H1 (cell line): Measurements from ENCODE around the gene CCDC8. TPM values are rescaled to one million over a fixed set of nuclear protein-coding genes. Genes with fewer than 3 reads are reported as not detected.

Experiments
- CTCF ChIA-PET: fragments of 300-600 bp; sonication (Branson Sonifier 250); formaldehyde crosslinking; loops from one replicate; lab custom pipeline; 2021; ENCODE audit not compliant: partially characterized antibody; lab: Charles Lee
- POLR2A ChIA-PET: fragments of 300-600 bp; sonication (Branson Sonifier 250); formaldehyde crosslinking; loops from one replicate; lab custom pipeline; 2021; ENCODE audit warnings: inconsistent platforms; ENCODE audit not compliant: partially characterized antibody; lab: Charles Lee
- DNase-seq, 2 experiments: peaks; one replicate each; pipeline versions ENCODE4 v3.0.0 to v3.0.0-alpha.2; 2010 to 2022; ENCODE audit warnings: low spot score in 2 of 2, low read depth in 1 of 2, mixed read lengths in 1 of 2
- FAIRE-seq: peaks from 2 replicates; lab custom pipeline; 2011; peaks lifted over from hg19 to GRCh38; lab: Jason Lieb, UNC
- H2AFZ ChIP-seq: 2 replicates; pipeline ENCODE4 v1.8.1; 2012; ENCODE audit warnings: low read length, inconsistent platforms
- H2AK5ac ChIP-seq: 2 replicates; pipeline ENCODE4 v1.6.1; 2013; ENCODE audit warnings: low read depth, low read length
- H2BK120ac ChIP-seq: replicated peaks from 2 replicates; pipeline ENCODE3; 2013; ENCODE audit warnings: low read depth, low read length, inconsistent platforms
- H2BK12ac ChIP-seq: 2 replicates; pipeline ENCODE4 v1.6.1; 2013; ENCODE audit warnings: low read depth, low read length
- H2BK15ac ChIP-seq: 2 replicates; pipeline ENCODE4 v1.6.1; 2013; ENCODE audit warnings: low read length
- H2BK20ac ChIP-seq: 2 replicates; pipeline ENCODE4 v1.6.1; 2013; ENCODE audit warnings: low read length
- H2BK5ac ChIP-seq: 2 replicates; pipeline ENCODE4 v1.6.1; 2013; ENCODE audit warnings: low read depth, low read length
- H3K14ac ChIP-seq: 2 replicates; pipeline ENCODE4 v1.6.1; 2013; ENCODE audit warnings: inconsistent platforms; ENCODE audit not compliant: insufficient read length
- H3K18ac ChIP-seq: 2 replicates; pipeline ENCODE4 v1.6.1; 2013; ENCODE audit warnings: low read length; ENCODE audit errors: extremely low read depth
- H3K23ac ChIP-seq: 2 replicates; pipeline ENCODE4 v1.6.1; 2013; ENCODE audit warnings: inconsistent platforms; ENCODE audit not compliant: insufficient read length
- H3K23me2 ChIP-seq: 2 replicates; pipeline ENCODE4 v1.6.1; 2013; ENCODE audit warnings: low read depth, low read length
- H3K27ac ChIP-seq: 2 replicates; pipeline ENCODE4 v1.6.1; 2011; ENCODE audit warnings: low read depth, low read length, inconsistent platforms
- H3K27me3 ChIP-seq, 4 experiments: replicated peaks in 1 of 4; 1 replicate in 1 of 4; 2 replicates in 3 of 4; pipeline versions ENCODE4 v1.6.1 to v1.8.1; 2011 to 2013; ENCODE audit warnings: low read length in 3 of 4, mild to moderate bottlenecking in 3 of 4, inconsistent platforms in 2 of 4, mixed read lengths in 2 of 4, moderate library complexity in 1 of 4; ENCODE audit not compliant: control insufficient read depth in 3 of 4, insufficient read depth in 3 of 4; ENCODE audit errors: extremely low read depth in 1 of 4
- H3K36me3 ChIP-seq, 4 experiments: 2 replicates each; pipeline versions ENCODE4 v1.6.1 to v1.8.1; 2011 to 2013; ENCODE audit warnings: mild to moderate bottlenecking in 4 of 4, low read length in 3 of 4, moderate library complexity in 2 of 4, control low read depth in 1 of 4, inconsistent platforms in 1 of 4; ENCODE audit not compliant: insufficient read depth in 4 of 4, control insufficient read depth in 2 of 4
- H3K4ac ChIP-seq: replicated peaks from 2 replicates; pipeline ENCODE3; 2013; ENCODE audit warnings: low read length, low read depth, mixed read lengths, inconsistent platforms; ENCODE audit not compliant: insufficient read length
- H3K4me1 ChIP-seq, 4 experiments: replicated peaks in 1 of 4; 1 replicate in 1 of 4; 2 replicates in 3 of 4; pipeline versions ENCODE4 v1.6.1 to v1.8.1; 2011 to 2013; ENCODE audit warnings: low read length in 3 of 4, inconsistent platforms in 2 of 4, mixed read lengths in 1 of 4; ENCODE audit not compliant: insufficient read depth in 4 of 4, control insufficient read depth in 3 of 4
- H3K4me2 ChIP-seq, 2 experiments: 2 replicates each; pipeline versions ENCODE4 v1.6.1 to v1.8.1; 2011 to 2013; ENCODE audit warnings: low read depth in 2 of 2, low read length in 2 of 2, control low read depth in 1 of 2, inconsistent platforms in 1 of 2, mild to moderate bottlenecking in 1 of 2; ENCODE audit not compliant: insufficient read depth in 1 of 2
- H3K4me3 ChIP-seq, 4 experiments: fragments of 200-600, 300-600 bp in 1 of 4; sonication (generic), shearing (Covaris generic), sonication (Bioruptor Twin) in 1 of 4; 2 replicates each; pipeline versions ENCODE4 v1.5.1 to v1.8.1; 2011 to 2016; ENCODE audit warnings: low read length in 4 of 4, low read depth in 3 of 4, control low read depth in 2 of 4, inconsistent platforms in 2 of 4, mild to moderate bottlenecking in 2 of 4, mixed read lengths in 1 of 4, moderate library complexity in 1 of 4; ENCODE audit not compliant: insufficient read depth in 2 of 4; ENCODE audit errors: extremely low read depth in 1 of 4
- H3K56ac ChIP-seq: replicated peaks from 2 replicates; pipeline ENCODE3; 2013; ENCODE audit warnings: low read depth, mild to moderate bottlenecking, mixed read lengths, low read length, inconsistent platforms; ENCODE audit not compliant: insufficient read length
- H3K79me1 ChIP-seq: 2 replicates; pipeline ENCODE4 v1.6.1; 2013; ENCODE audit warnings: low read depth, low read length, control low read depth
- H3K79me2 ChIP-seq, 2 experiments: 2 replicates each; pipeline versions ENCODE4 v1.6.1 to v1.8.1; 2012 to 2013; ENCODE audit warnings: low read length in 2 of 2, mild to moderate bottlenecking in 2 of 2, inconsistent platforms in 1 of 2; ENCODE audit not compliant: insufficient read depth in 2 of 2, control insufficient read depth in 1 of 2
- H3K9ac ChIP-seq, 4 experiments: replicated peaks in 1 of 4; 1 replicate in 1 of 4; 2 replicates in 3 of 4; pipeline versions ENCODE4 v1.6.1 to v1.8.1; 2011 to 2013; ENCODE audit warnings: low read depth in 3 of 4, low read length in 3 of 4, control low read depth in 2 of 4, mild to moderate bottlenecking in 2 of 4, moderate library complexity in 2 of 4, inconsistent platforms in 1 of 4; ENCODE audit errors: extremely low read depth in 1 of 4
- H3K9me3 ChIP-seq, 2 experiments: 2 replicates each; pipeline versions ENCODE4 v1.6.1 to v1.8.1; 2012 to 2013; ENCODE audit warnings: mild to moderate bottlenecking in 2 of 2, moderate library complexity in 2 of 2, control low read depth in 1 of 2, inconsistent platforms in 1 of 2, low read depth in 1 of 2, low read length in 1 of 2, mixed read lengths in 1 of 2; ENCODE audit not compliant: insufficient read depth in 2 of 2
- H4K20me1 ChIP-seq, 2 experiments: replicated peaks in 1 of 2; 2 replicates each; pipeline versions ENCODE3 to v1.8.1; 2011 to 2013; ENCODE audit warnings: inconsistent platforms in 2 of 2, low read length in 2 of 2, mild to moderate bottlenecking in 1 of 2; ENCODE audit not compliant: insufficient read depth in 2 of 2, control insufficient read depth in 1 of 2
- H4K5ac ChIP-seq: 2 replicates; pipeline ENCODE4 v1.6.1; 2013; ENCODE audit warnings: low read length, low read depth, mixed read lengths, inconsistent platforms; ENCODE audit not compliant: insufficient read length
- H4K8ac ChIP-seq: 2 replicates; pipeline ENCODE4 v1.8.0; 2013; ENCODE audit warnings: mild to moderate bottlenecking, moderate library complexity, low read length, inconsistent platforms; ENCODE audit not compliant: insufficient read depth; ENCODE audit errors: extremely low read depth
- H4K91ac ChIP-seq: replicated peaks from 2 replicates; pipeline ENCODE3; 2013; ENCODE audit warnings: low read length, mixed read lengths, inconsistent platforms; ENCODE audit not compliant: insufficient read length
- CTBP2 ChIP-seq: IDR thresholded peaks from 2 replicates; pipeline ENCODE4 v1.7.0; 2011; ENCODE audit warnings: borderline replicate concordance, mild to moderate bottlenecking, moderate library complexity, mixed read lengths, low read length; ENCODE audit not compliant: insufficient read depth, insufficient read length
- CTCF ChIP-seq, 3 experiments: IDR thresholded peaks; 1 replicate in 2 of 3; 2 replicates in 1 of 3; pipeline versions ENCODE4 v1.5.1 to v1.6.1; 2011; ENCODE audit warnings: low read length in 3 of 3, mild to moderate bottlenecking in 3 of 3, inconsistent platforms in 2 of 3, low read depth in 1 of 3, moderate library complexity in 1 of 3; ENCODE audit not compliant: insufficient read depth in 1 of 3; ENCODE audit errors: control extremely low read depth in 1 of 3
- EZH2 ChIP-seq: fragments of 200-600 bp; sonication (generic); IDR thresholded peaks from 2 replicates; pipeline ENCODE4 v1.7.1; 2012; ENCODE audit warnings: low read depth, mild to moderate bottlenecking, moderate library complexity, low read length, inconsistent platforms; ENCODE audit not compliant: severe bottlenecking
- KDM5A ChIP-seq: fragments of 200-600 bp; IDR thresholded peaks from 2 replicates; pipeline ENCODE4 v1.7.1; 2012; ENCODE audit warnings: mild to moderate bottlenecking, low read length, inconsistent platforms, mixed read lengths
- NANOG ChIP-seq: IDR thresholded peaks from 2 replicates; pipeline ENCODE4 v1.6.1; 2011; ENCODE audit warnings: low read length, low read depth, mild to moderate bottlenecking, inconsistent platforms; ENCODE audit not compliant: insufficient read depth, poor library complexity, severe bottlenecking
- RAD21 ChIP-seq, 2 experiments: IDR thresholded peaks in 1 of 2; conservative IDR thresholded peaks in 1 of 2; 2 replicates each; pipeline ENCODE4 v1.6.1; 2011; ENCODE audit warnings: low read depth in 2 of 2, low read length in 2 of 2, improper control_type of control experiment in 1 of 2, inconsistent platforms in 1 of 2, mild to moderate bottlenecking in 1 of 2, moderate library complexity in 1 of 2
- SIN3A ChIP-seq, 2 experiments: IDR thresholded peaks in 1 of 2; conservative IDR thresholded peaks in 1 of 2; 2 replicates each; pipeline ENCODE4 v1.6.1; 2011 to 2012; ENCODE audit warnings: low read length in 2 of 2, improper control_type of control experiment in 1 of 2, low read depth in 1 of 2, mild to moderate bottlenecking in 1 of 2
- WGBS, 2 experiments: shearing (Covaris generic) in 1 of 2; methylation state at CpG; one replicate each; pipeline versions ENCODE4 v1.1.6 to v1.1.7; 2013 to 2015; ENCODE audit warnings: low lambda C conversion rate in 2 of 2, mixed read lengths in 2 of 2, inconsistent platforms in 1 of 2, low coverage in 1 of 2, missing lambda C conversion rate in 1 of 2; ENCODE audit not compliant: insufficient replicate concordance in 2 of 2, insufficient coverage in 1 of 2, insufficient read length in 1 of 2; ENCODE audit errors: extremely low coverage in 1 of 2, missing lambda C conversion rate in 1 of 2; 5-methylcytosine and 5-hydroxymethylcytosine counted together
- polyA plus RNA-seq, 7 experiments: library from polyadenylated mRNA; depleted of rRNA in 3 of 7; stranded (reverse) in 5 of 7; unstranded in 2 of 7; fragments of >200 nt in 5 of 7; fragments of 200-250 nt in 2 of 7; gene quantifications; 1 replicate in 5 of 7; 2 replicates in 1 of 7; 4 replicates in 1 of 7; pipeline versions ENCODE4 v1.2.1 to v1.2.3, GENCODE V29; 2011 to 2013; ENCODE audit warnings: missing spikeins in 2 of 7, mixed read lengths in 2 of 7
- total RNA-seq: library from RNA; stranded (reverse); fragmentation: NEBNext Ultra II Directional; extraction: Animal tissue kit (Norgen Biotek cat#: 25700); gene quantifications from 2 replicates; pipeline ENCODE4 v1.2.1, GENCODE V29; 2021

CCDC8 gene
- total and polyA plus RNA-seq, 2 of the 8 experiments (the other 6 are each of a cell fraction or from before 2014, with no cell fraction given): 4.9 to 13.6 TPM

DNA sequence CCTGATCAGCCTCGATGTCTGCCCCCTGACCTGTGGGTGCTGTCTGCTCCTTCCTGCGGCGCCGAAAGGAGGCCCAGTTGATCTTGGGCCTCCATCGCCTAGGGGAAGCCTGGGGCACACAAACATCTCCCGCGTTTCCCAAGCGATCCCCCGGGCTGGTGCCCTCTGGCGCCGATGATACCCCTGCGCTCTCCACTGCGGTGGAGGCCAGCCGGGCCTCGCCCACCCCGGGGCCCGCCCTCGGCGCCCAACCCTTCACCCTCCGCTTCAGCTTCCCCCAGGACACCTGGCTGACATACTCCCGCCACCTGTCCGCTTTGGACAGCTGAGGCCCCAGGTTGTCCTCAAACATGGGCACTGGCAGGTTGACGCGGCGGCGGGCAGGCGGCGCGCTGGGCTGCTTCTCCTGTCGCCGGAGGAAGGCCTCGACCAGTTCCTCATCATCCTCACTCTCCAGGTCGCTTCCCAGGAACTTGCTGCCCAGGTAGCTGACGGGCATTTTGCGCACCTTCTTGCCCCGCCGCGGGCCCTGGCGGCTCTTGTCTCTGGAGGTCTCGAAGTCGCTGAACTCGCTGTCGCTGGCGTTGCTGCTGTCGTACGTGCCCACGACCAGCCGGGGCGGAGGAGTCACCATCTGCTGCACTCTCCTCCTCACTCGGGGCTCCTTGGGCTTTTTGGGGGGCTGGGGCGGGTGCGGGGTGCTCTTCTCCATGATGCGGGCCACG lies 1.3 kb downstream of the CCDC8 start:
- CTCF ChIA-PET: interaction anchor here (0.7 to 4.1 kb wide), 6 partner anchors 10 to 76 kb away, joined by 3 to 23 read pairs (median 8); no protein-coding TSS in a partner anchor
- Histone ChIP-seq H3K4me3 (peak overlapping the region; percentile 57 to 88 (median 74)), H3K79me1 (peaks cover 3% of the 10 kb centered on the region), H3K56ac (no peak overlapping the region), H3K18ac (peak overlapping the region; percentile 60), H3K79me2 (peaks cover 0 to 16% of the 10 kb centered on the region in 2 experiments; a peak in 2 of 4 replicates), H2BK5ac (no peak overlapping the region), H3K36me3 (0 out of 8 replicates have a peak, but pooled peaks cover 0 to 2% (median 0%) of the 10 kb centered on the region in 4 experiments), H2BK15ac (no peak overlapping the region), H3K27me3 (peaks cover 0 to 18% (median 9%) of the 10 kb centered on the region in 4 experiments; a peak in 5 of 7 replicates), H3K14ac (no peak overlapping the region), H3K9ac (peak overlapping the region; percentile 22 to 76 (median 56); a peak in 6 of 7 replicates), H3K23me2 (peaks cover 22% of the 10 kb centered on the region), H3K23ac (no peak overlapping the region), H4K5ac (no peak overlapping the region), H2AK5ac (no peak overlapping the region), H2BK20ac (no peak overlapping the region), H2AFZ (no peak overlapping the region), H3K4ac (no peak overlapping the region), H3K9me3 (no peaks in the 10 kb centered on the region), H4K20me1 (peaks cover 8 to 14% of the 10 kb centered on the region in 2 experiments), H3K27ac (no peak overlapping the region), H3K4me1 (peaks cover 3 to 21% (median 13%) of the 10 kb centered on the region in 4 experiments; a peak in 6 of 7 replicates), H3K4me2 (peak overlapping the region; percentile 83 to 95), H2BK120ac (no peak overlapping the region), H4K91ac (no peak overlapping the region), H2BK12ac (no peak overlapping the region), H4K8ac (peak overlapping the region; percentile 76)
- POLR2A ChIA-PET: interaction anchor here (0.5 to 3.6 kb wide), 4 partner anchors 8 to 386 kb away, joined by 3 to 28 read pairs (median 4); no protein-coding TSS in a partner anchor
- DNase-seq: no peak
- WGBS, 2 experiments: 11% methylated on average over 30 of the region's 54 CpGs; no CpG with 5 or more reads in 1 of the 2 experiments
- FAIRE-seq: no peak
- peak; percentile 42 for TF ChIP-seq EZH2
- TF ChIP-seq KDM5A: no peak
- peak; percentile 35 for TF ChIP-seq CTBP2
- 0 out of 4 replicates have a peak, but pooled peaks have one; percentile 30 to 47 for TF ChIP-seq SIN3A (conservative IDR thresholded peaks at IDR 0.05 in 1 of 2, IDR thresholded peaks at IDR 0.05 in 1 of 2; ENCODE audit: low read depth in 1 of 2, low read length in 2 of 2)
- TF ChIP-seq CTCF (IDR thresholded peaks at IDR 0.05; ENCODE audit: control extremely low read depth in 1 of 3, insufficient read depth in 1 of 3, low read depth in 1 of 3, low read length in 3 of 3): peak in 1 of 3 experiments; percentile 0; a peak in 1 of 4 replicates
- TF ChIP-seq RAD21 (IDR thresholded peaks at IDR 0.05 in 1 of 2, conservative IDR thresholded peaks at IDR 0.05 in 1 of 2; ENCODE audit: low read depth in 2 of 2, low read length in 2 of 2): no peak
- TF ChIP-seq NANOG: no peak
